ENCODE data around the gene GGA2. TPM values are rescaled to one million over a fixed set of nuclear protein-coding genes. Genes with fewer than 3 reads are reported as not detected.

The GGA2 gene
- polyA plus RNA-seq, 3 donors: 17.6 to 33.4 (median 22.8) TPM

- 10 to 25% (median 22%) methylated on average over 28 of the region's 28 CpGs for WGBS, 3 donors
These were observed 1.5 kb downstream of the GGA2 start for GRCh38 chr16:23508589-23509440.

DNA sequence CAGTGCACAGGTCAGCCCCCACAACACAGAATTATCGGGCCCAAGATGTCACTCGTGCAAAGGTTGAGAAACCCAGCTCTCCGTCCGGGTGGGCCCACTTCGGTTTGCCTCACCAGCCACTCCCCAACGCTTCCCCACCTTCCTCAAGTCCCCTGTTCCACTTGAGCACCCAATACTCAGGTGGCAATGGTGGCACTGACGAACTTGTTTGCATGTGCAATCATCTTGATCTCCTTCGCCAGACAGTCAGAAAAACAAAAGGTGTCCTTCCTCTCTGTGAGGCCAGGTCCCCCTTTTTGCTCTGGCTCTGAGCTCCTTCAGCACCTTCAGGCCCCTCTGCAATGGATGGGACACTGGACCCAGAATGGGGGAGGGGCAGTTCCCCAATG lies 3.7 kb downstream of the GGA2 start:
- WGBS, 3 donors: 82 to 97% (median 95%) methylated on average over 8 of the region's 8 CpGs

More at GRCh38 chr16:23508589-23509440, 1.5 kb downstream of the GGA2 start:
- H3K27ac ChIP-seq (ENCODE audit: low read depth, low read length): no peak overlapping the region

DNA sequence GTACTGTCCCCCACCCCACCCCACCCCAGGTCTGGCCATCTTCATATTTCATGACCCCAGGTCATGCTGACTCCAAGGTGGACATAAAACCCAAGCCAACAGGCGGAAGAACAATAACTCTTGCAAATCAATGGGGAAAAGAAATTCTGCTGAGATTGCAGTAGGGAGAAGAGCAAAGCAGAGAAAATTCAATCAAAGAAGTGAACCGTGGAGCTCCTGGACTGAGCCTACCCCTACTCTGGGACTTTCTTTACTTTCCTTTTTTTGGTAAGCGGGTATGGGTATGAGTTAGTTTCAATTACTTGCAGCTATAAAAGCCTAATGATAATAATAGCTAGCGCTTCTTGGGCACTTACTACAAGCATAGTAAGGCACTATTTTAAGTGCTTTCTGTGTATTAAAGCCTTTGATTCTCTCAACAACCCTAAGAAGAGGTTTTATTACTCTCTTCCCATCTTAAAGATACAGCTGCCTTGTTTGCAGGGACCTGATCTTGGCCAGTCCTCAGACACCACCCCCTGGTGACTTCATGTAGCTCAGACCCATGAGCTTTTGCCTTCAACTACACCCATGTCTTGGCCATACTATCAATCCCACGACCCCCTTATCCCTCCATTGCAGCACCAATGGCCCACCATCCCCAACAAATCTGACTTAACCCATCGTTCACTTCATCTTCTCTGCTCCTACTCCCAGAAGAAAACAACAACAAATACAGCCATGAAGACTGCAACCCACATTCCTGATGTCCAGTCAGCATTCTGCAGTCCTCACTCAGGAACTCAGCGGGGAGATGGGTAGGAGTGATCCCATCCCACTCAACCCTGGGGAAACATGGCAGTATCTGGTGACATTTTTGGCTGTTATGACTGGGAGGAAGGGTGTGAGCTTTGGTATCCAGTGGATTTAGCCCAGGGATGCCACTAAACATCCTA lies 4.4 kb downstream of the GGA2 start:
- 68 to 87% (median 84%) methylated on average over 7 of the region's 7 CpGs for WGBS, 3 donors
- H3K27ac ChIP-seq (ENCODE audit: low read depth, low read length): no peak overlapping the region

More for the DNA sequence above, 3.7 kb downstream of the GGA2 start:
- H3K27ac ChIP-seq (ENCODE audit: low read depth, low read length): no peak overlapping the region

GRCh38 chr16:23505180-23505665 lies 5.1 kb downstream of the GGA2 start:
- WGBS, 3 donors: 77 to 96% (median 89%) methylated on average over 9 of the region's 9 CpGs
- H3K27ac ChIP-seq (ENCODE audit: low read depth, low read length): no peak overlapping the region

DNA sequence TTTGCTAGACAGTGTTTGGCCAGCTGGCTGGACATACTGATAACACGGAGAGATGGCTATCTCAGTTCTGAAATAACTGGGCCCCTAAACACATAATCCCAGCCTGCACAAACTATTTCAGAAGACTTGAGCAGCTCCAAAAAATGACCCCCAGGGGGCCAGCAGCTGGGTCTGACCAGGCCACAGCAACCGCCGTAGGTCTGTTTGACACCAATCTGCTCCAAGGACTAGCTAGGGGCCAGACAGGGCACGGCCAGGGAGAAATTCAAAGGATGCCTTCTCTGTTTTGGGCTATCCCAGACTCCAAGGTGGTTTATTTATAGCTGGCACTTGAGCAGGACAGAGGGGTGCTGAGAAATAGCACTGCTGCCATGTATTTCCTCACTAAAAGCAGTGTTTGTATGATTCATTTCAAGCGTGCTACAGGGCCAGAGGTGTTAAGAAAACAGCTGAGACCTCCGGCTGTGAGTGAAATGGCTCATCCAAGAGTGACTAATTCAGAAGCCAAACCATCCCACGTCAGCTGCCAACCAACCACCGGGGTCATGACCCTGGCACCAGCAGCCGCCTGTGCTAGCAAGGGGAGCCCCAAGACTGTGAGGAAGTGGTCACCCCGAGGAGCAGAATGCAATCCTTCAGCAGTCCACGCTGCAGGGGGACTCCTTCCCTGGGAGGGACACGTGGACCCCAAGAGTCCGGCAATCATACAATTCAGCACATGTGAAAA lies 5.7 kb downstream of the GGA2 start:
- 33 to 53% (median 50%) methylated on average over 13 of the region's 13 CpGs for WGBS, 3 donors
- H3K27ac ChIP-seq (ENCODE audit: low read depth, low read length): no peak overlapping the region

GRCh38 chr16:23504076-23504452 lies 6.2 kb downstream of the GGA2 start:
- 42 to 60% (median 51%) methylated on average over 4 to 5 of the region's 5 CpGs for WGBS, 3 donors

DNA sequence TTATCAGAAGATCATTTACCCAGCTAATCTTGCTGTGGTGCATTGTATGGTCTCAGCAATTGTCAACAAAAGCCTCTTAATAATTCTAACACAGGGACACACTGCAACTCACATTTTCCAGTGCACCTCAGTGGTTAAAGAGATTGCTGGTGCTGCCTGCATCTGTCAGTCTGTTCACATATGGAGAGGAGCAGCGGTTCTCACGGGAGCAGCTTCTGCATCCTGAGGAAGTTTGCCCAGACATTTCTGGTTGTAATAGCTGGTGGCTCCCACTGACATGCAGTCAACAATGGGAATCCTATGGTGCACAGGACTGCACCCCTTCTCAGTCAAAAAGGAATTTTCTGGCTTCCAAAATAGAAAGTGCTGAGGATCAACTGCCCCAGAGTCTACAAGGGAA lies 7.8 kb downstream of the GGA2 start:
- WGBS, 3 donors: 38 to 44% (median 42%) methylated on average over 2 of the region's 2 CpGs

More at GRCh38 chr16:23504076-23504452, 6.2 kb downstream of the GGA2 start:
- H3K27ac ChIP-seq (ENCODE audit: low read depth, low read length): no peak overlapping the region

DNA sequence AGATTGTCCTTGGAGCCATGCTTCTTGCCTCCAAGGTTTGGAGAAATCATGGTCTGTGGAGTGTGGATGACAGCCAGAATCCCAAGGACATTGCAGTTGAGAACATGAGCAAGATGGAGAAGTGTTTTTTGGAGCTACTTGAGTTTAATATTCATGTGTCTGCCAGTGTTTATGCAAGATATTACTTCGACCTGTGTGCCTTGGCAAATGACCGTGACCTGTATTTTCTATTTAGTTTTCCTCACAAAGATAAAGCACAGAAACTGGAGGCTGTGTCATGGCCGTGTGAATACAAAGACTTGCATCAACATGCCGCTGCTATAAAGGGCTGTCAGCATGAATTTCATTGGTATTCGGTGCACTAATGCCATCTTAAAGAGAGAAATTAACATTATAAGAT lies 9.0 kb downstream of the GGA2 start:
- 37 to 89% (median 78%) methylated on average over 5 of the region's 5 CpGs for WGBS, 3 donors
- no peak overlapping the region for H3K27ac ChIP-seq (ENCODE audit: low read depth, low read length)

More for the DNA sequence above, 7.8 kb downstream of the GGA2 start:
- no peak overlapping the region for H3K27ac ChIP-seq (ENCODE audit: low read depth, low read length)

DNA sequence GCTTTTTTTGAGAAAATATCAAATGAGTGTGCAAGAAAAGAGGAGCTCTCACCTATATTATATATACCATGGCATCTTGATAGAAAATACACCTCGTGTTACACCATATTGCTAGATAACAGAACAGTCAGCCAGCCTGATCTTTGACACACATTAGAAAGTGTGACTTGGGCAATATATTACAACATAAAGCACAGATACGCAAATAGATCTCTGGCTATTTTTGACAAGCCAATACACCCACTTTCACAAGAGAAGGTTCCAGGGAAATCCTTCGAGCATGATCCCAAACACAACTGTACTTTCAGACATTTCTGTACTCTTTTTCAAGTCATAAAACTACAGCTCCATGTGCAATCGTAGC lies 9.4 kb downstream of the GGA2 start:
- 18 to 56% (median 51%) methylated on average over 4 of the region's 4 CpGs for WGBS, 3 donors
- no peak overlapping the region for H3K27ac ChIP-seq (ENCODE audit: low read depth, low read length)

DNA sequence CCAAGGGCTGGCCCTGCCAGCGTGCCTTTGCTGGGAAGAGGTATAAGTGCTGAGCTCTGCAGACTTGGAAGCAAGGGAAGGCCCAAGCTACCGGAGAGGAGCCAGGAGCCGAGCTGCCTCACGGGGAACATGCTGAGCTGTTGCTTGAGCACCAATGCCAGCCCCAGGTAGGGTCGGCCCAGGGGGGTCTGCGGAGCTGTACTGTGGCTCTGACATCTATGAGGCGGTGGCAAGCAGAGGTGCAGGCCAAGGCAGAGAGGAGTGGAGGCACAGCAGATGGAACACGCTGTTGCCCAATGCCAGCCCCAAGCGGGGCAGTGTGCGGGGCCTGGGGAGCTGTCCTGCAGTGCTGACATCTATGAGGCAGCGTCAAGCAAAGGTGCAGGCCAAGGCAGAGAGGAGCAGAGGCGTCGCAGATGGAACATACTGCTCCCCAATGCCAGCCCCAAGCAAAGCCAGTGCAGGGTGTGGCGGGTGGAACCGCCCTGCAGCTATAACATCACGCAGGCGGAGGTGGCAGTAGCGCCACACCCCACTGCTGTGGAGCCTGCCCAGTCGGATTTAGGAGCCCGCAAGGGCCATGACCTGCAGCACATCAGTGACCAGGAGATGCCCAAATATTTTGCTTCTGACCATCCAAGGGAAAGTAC lies 10.0 kb downstream of the GGA2 start:
- H3K27ac ChIP-seq (ENCODE audit: low read depth, low read length): no peak overlapping the region
- 79 to 95% (median 90%) methylated on average over 20 of the region's 20 CpGs for WGBS, 3 donors

GRCh38 chr16:23499801-23500200 lies 10.5 kb downstream of the GGA2 start:
- 50 to 87% (median 86%) methylated on average over 7 of the region's 7 CpGs for WGBS, 3 donors

GRCh38 chr16:23498863-23499262 lies 11.4 kb downstream of the GGA2 start:
- 62 to 93% (median 89%) methylated on average over 10 to 11 of the region's 11 CpGs for WGBS, 3 donors

More at GRCh38 chr16:23499801-23500200, 10.5 kb downstream of the GGA2 start:
- no peak overlapping the region for H3K27ac ChIP-seq (ENCODE audit: low read depth, low read length)

DNA sequence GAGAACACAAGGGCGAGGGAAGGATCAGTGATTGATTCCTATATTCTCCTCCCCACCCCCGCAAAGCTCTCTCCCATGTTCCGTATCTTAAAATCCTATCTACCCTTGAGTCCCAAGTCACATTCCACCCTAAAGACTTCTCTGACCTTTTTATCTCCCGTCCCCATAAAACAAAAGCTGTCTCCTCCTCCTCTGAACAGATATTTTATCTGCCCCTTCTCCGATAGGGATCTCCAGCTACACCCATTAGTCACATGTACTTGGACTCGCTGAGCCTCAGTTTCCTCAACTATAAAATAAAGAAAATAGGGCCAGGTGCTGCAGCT lies 12.8 kb downstream of the GGA2 start:
- H3K27ac ChIP-seq (ENCODE audit: low read depth, low read length): no peak overlapping the region
- 66 to 85% (median 77%) methylated on average over 6 of the region's 6 CpGs for WGBS, 3 donors

More at GRCh38 chr16:23498863-23499262, 11.4 kb downstream of the GGA2 start:
- no peak overlapping the region for H3K27ac ChIP-seq (ENCODE audit: low read depth, low read length)

GRCh38 chr16:23496821-23497542 lies 13.3 kb downstream of the GGA2 start:
- H3K27ac ChIP-seq (ENCODE audit: low read depth, low read length): no peak overlapping the region
- 17 to 39% (median 34%) methylated on average over 12 of the region's 12 CpGs for WGBS, 3 donors

DNA sequence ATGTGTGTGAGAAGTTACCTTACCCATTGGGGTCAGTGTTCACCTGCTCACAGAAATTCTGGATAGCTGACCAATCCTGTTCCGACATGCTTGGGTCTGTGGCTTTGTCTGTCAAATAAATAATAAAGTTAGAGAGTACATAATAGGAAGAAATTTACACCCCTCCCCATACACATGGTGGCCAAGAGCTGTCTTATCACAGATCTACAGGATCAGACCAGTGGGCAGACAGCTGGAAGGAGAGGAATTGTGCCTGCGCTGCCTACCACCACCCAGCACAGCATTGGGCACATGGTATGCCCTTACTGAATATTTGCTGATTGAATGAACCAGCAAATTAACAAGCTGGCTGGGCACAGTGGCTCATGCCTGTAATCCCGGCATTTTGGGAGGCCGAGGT lies 14.6 kb downstream of the GGA2 start:
- 92 to 99% (median 95%) methylated on average over 4 of the region's 4 CpGs for WGBS, 3 donors
- no peak overlapping the region for H3K27ac ChIP-seq (ENCODE audit: low read depth, low read length)

- no peak overlapping the region for H3K27ac ChIP-seq (ENCODE audit: low read depth, low read length)
- WGBS, 3 donors: 86 to 91% (median 87%) methylated on average over 11 of the region's 11 CpGs
These were observed 16.1 kb downstream of the GGA2 start for GRCh38 chr16:23494188-23494587.
